K562 (cell line): Measurements from ENCODE around the gene PTCD3. TPM values are rescaled to one million over a fixed set of nuclear protein-coding genes. Genes with fewer than 3 reads are reported as not detected.

ENCODE experiments used
- ATAC-seq: fragments of 200-7000 bp; cut with Tn5 transposase; 3 replicates; pipeline ENCODE4 v1.9.1; 2020; ENCODE audit warnings: moderate library complexity
- BruUV-seq: library from RNA; stranded (reverse); fragments of 400-500 nt; replicated peaks from 2 replicates; lab custom pipeline; 2021; lab: Mats Ljungman, UMichigan
- CTCF ChIA-PET: fragments of 300-600 bp; formaldehyde crosslinking; extraction: SDS; loops from one replicate; lab custom pipeline; 2021; ENCODE audit warnings: low intra/inter-chr PET ratio; lab: Yijun Ruan, JAX
- POLR2A ChIA-PET: fragments of 300-600, 350-650 bp; sonication (Branson Sonifier 250); formaldehyde crosslinking; extraction: SDS; loops from one replicate; lab custom pipeline; 2021; ENCODE audit warnings: antibody characterized with exemption, inconsistent platforms; lab: Yijun Ruan, JAX
- DNase-seq, 4 experiments: peaks; one replicate each; pipeline versions ENCODE4 v3.0.0 to v3.0.0-alpha.2; 2011 to 2018; ENCODE audit warnings: low spot score in 3 of 4, mixed read lengths in 3 of 4; ENCODE audit errors: extremely low read depth in 1 of 4
- FAIRE-seq: peaks from 2 replicates; lab custom pipeline; 2011; peaks lifted over from hg19 to GRCh38; lab: Jason Lieb, UNC
- H2AFZ ChIP-seq: 2 replicates; pipeline ENCODE4 v1.6.0; 2011; ENCODE audit warnings: low read depth, low read length, control low read depth, inconsistent platforms
- H3K27ac ChIP-seq: fragments of 200-600 bp; 3 replicates; pipeline ENCODE4 v1.8.0; 2011; ENCODE audit warnings: low read depth, mild to moderate bottlenecking, control low read depth, inconsistent platforms, low read length, moderate library complexity, mixed read lengths; ENCODE audit errors: extremely low read depth
- H3K27me3 ChIP-seq, 2 experiments: fragments of 300-600 bp in 1 of 2; 2 replicates in 1 of 2; 3 replicates in 1 of 2; pipeline versions ENCODE4 v1.6.0 to v1.8.0; 2011; ENCODE audit warnings: inconsistent platforms in 2 of 2, low read length in 2 of 2, mild to moderate bottlenecking in 1 of 2, mixed read lengths in 1 of 2, moderate library complexity in 1 of 2; ENCODE audit not compliant: control insufficient read depth in 2 of 2, insufficient read depth in 2 of 2
- H3K36me3 ChIP-seq: fragments of 300-600 bp; 3 replicates; pipeline ENCODE4 v1.8.0; 2011; ENCODE audit warnings: mild to moderate bottlenecking, low read length, inconsistent platforms; ENCODE audit not compliant: control insufficient read depth, insufficient read depth
- H3K4me1 ChIP-seq, 2 experiments: fragments of 200-600 bp in 1 of 2; replicated peaks in 1 of 2; 2 replicates in 1 of 2; 3 replicates in 1 of 2; pipeline versions ENCODE4 v1.5.1 to v1.8.0; 2011; ENCODE audit warnings: inconsistent platforms in 2 of 2, low read length in 2 of 2, mild to moderate bottlenecking in 1 of 2, mixed read lengths in 1 of 2, moderate library complexity in 1 of 2; ENCODE audit not compliant: control insufficient read depth in 2 of 2, insufficient read depth in 2 of 2
- H3K4me2 ChIP-seq: 2 replicates; pipeline ENCODE4 v1.6.1; 2011; ENCODE audit warnings: low read length, control low read depth, inconsistent platforms, mixed read lengths; ENCODE audit not compliant: insufficient read depth
- H3K4me3 ChIP-seq: fragments of 200-600 bp; sonication (generic), shearing (Covaris generic); 2 replicates; pipeline ENCODE4 v1.5.1; 2016; ENCODE audit warnings: control low read depth, inconsistent platforms
- H3K79me2 ChIP-seq: fragments of 200-600 bp; 3 replicates; pipeline ENCODE4 v1.8.0; 2011; ENCODE audit warnings: low read length, inconsistent platforms; ENCODE audit not compliant: control insufficient read depth, insufficient read depth
- H3K9ac ChIP-seq, 2 experiments: 2 replicates each; pipeline versions ENCODE4 v1.6.0 to v1.6.1; 2011; ENCODE audit warnings: low read depth in 2 of 2, low read length in 2 of 2, control low read depth in 1 of 2, inconsistent platforms in 1 of 2, mild to moderate bottlenecking in 1 of 2, mixed read lengths in 1 of 2; ENCODE audit not compliant: insufficient read depth in 1 of 2
- H3K9me1 ChIP-seq: one replicate; pipeline ENCODE4 v1.6.0; 2011; ENCODE audit warnings: inconsistent platforms, mild to moderate bottlenecking, low read length, moderate library complexity; ENCODE audit not compliant: control insufficient read depth, insufficient read depth
- H3K9me3 ChIP-seq: replicated peaks from 2 replicates; pipeline ENCODE4 v1.5.1; 2011; ENCODE audit warnings: low read depth, low read length, inconsistent platforms; ENCODE audit not compliant: control insufficient read depth, insufficient read depth
- H4K20me1 ChIP-seq: replicated peaks from 2 replicates; pipeline ENCODE4 v1.6.1; 2011; ENCODE audit warnings: low read length, inconsistent platforms, mixed read lengths; ENCODE audit not compliant: control insufficient read depth, insufficient read depth
- DDX20 ChIP-seq: fragments of 450-650 bp; IDR thresholded peaks from 2 replicates; pipeline ENCODE4 v1.6.1; 2016; ENCODE audit warnings: missing genetic modification characterization, low read depth, mild to moderate bottlenecking, missing compliant biosample characterization, moderate library complexity
- E2F1 ChIP-seq: sonication (generic); formaldehyde crosslinking; IDR thresholded peaks from 2 replicates; pipeline ENCODE4 v1.8.1; 2023; ENCODE audit warnings: mild to moderate bottlenecking, missing genetic modification reagents, moderate library complexity
- ESRRA ChIP-seq: fragments of 450-650 bp; IDR thresholded peaks from 2 replicates; pipeline ENCODE4 v1.6.1; 2014; ENCODE audit warnings: low read depth, mild to moderate bottlenecking, moderate library complexity, borderline replicate concordance
- GATA2 ChIP-seq: sonication (generic); formaldehyde crosslinking; IDR thresholded peaks from 2 replicates; pipeline ENCODE4 v1.4.0; 2020; ENCODE audit warnings: mild to moderate bottlenecking, missing genetic modification reagents
- KAT2B ChIP-seq: IDR thresholded peaks from one replicate; pipeline ENCODE4 v1.6.1; 2012; ENCODE audit warnings: low read depth, mild to moderate bottlenecking, control low read depth, inconsistent platforms, low read length, moderate library complexity
- MYNN ChIP-seq, 2 experiments: sonication (generic); formaldehyde crosslinking in 1 of 2; IDR thresholded peaks; 2 replicates each; pipeline versions ENCODE4 v1.5.0 to v1.6.1; 2016 to 2020; ENCODE audit warnings: antibody characterized with exemption in 1 of 2, missing genetic modification reagents in 1 of 2
- POLR2AphosphoS2 ChIP-seq: IDR thresholded peaks from 2 replicates; pipeline ENCODE4 v1.6.1; 2012; ENCODE audit warnings: low read length, improper control_type of control experiment
- PREB ChIP-seq: sonication (generic); formaldehyde crosslinking; IDR thresholded peaks from 2 replicates; pipeline ENCODE4 v1.8.1; 2023; ENCODE audit warnings: mild to moderate bottlenecking, missing genetic modification reagents
- SMC3 ChIP-seq: conservative IDR thresholded peaks from 2 replicates; pipeline ENCODE4 v1.6.1; 2011; ENCODE audit warnings: low read depth, low read length, improper control_type of control experiment; ENCODE audit not compliant: insufficient read depth
- XRCC5 ChIP-seq: fragments of 200-400 bp; formaldehyde crosslinking; IDR thresholded peaks from 2 replicates; pipeline ENCODE4 v1.6.1; 2017; ENCODE audit warnings: low read depth, mild to moderate bottlenecking, low read length
- ZBTB33 ChIP-seq: sonication (generic); formaldehyde crosslinking; IDR thresholded peaks from 2 replicates; pipeline ENCODE4 v1.8.1; 2023; ENCODE audit warnings: mild to moderate bottlenecking, missing genetic modification reagents
- ZNF146 ChIP-seq: IDR thresholded peaks from one replicate; pipeline ENCODE4 v1.6.1; 2018; ENCODE audit warnings: missing compliant biosample characterization; ENCODE audit not compliant: unreplicated experiment
- WGBS: fragments of 100-300 bp; shearing (Covaris generic); methylation state at CpG from one replicate; pipeline ENCODE4 v1.1.6; 2016; ENCODE audit warnings: low coverage, mixed read lengths; ENCODE audit not compliant: insufficient coverage; ENCODE audit errors: missing lambda C conversion rate; 5-methylcytosine and 5-hydroxymethylcytosine counted together
- in situ Hi-C: fragments of 300-500 bp; cut with MboI; formaldehyde crosslinking; loops from 4 replicates; pipeline ENCODE4 v1.15.0; 2018; ENCODE audit warnings: inconsistent platforms, mixed read lengths
- intact Hi-C: fragments of 100-400 bp; cut with micrococcal nuclease; formaldehyde crosslinking; loops from 2 replicates; pipeline ENCODE4 v1.14.2; 2022
- polyA plus RNA-seq, 8 experiments: library from polyadenylated mRNA; depleted of rRNA in 4 of 8; stranded (reverse) in 5 of 8; unstranded in 3 of 8; fragments of >200 nt; fragmentation: Nextera tagmentation in 2 of 8; fragmentation: Illumina TruSeq in 1 of 8; extraction: Ambion mirVana in 2 of 8; extraction: Trizol in 1 of 8; gene quantifications; 2 replicates each; pipeline versions ENCODE4 v1.2.1 to v1.2.3, GENCODE V29; 2011 to 2014; ENCODE audit warnings: inconsistent platforms in 1 of 8, missing spikeins in 1 of 8
- total RNA-seq, 7 experiments: library from RNA; depleted of rRNA in 6 of 7; stranded (reverse); fragments of >200 nt in 6 of 7; fragmentation: Illumina TruSeq in 2 of 7; extraction: Trizol in 2 of 7; gene quantifications; 2 replicates each; pipeline versions ENCODE4 v1.2.1 to v1.2.3, GENCODE V29; 2011 to 2021; ENCODE audit warnings: low replicate concordance in 1 of 7

Gene PTCD3
- total and polyA plus RNA-seq, 9 of the 15 experiments (the other 6 are each of a cell fraction or from before 2014, with no cell fraction given): 65.2 to 241 (median 172) TPM

- H3K36me3 ChIP-seq: peaks cover 100% of the 10 kb centered on the region
- no peak overlapping the region for H3K27ac ChIP-seq
- CTCF ChIA-PET: no interaction called here
- WGBS: 91% methylated on average over 5 of the region's 5 CpGs
- POLR2A ChIA-PET: interaction anchor here (0.7 to 1.2 kb wide), 4 partner anchors 26 to 382 kb away, joined by 3 read pairs; partner anchors contain the start of gene POLR1A
- no peak overlapping the region for H3K4me2 ChIP-seq
- H4K20me1 ChIP-seq: no peaks in the 10 kb centered on the region
- H3K79me2 ChIP-seq: no peaks in the 10 kb centered on the region
- ATAC-seq (no peak), DNase-seq (no peak), FAIRE-seq (no peak)
- TF ChIP-seq XRCC5 (no peak), E2F1 (CRISPR knock-in tag) (no peak), MYNN (IDR thresholded peaks at IDR 0.05) (no peak), MYNN (CRISPR knock-in tag; IDR thresholded peaks at IDR 0.05) (no peak), GATA2 (CRISPR knock-in tag) (no peak), PREB (CRISPR knock-in tag) (no peak), ZNF146 (CRISPR knock-in tag) (no peak), KAT2B (no peak), ESRRA (no peak), POLR2AphosphoS2 (no peak), SMC3 (no peak), DDX20 (tag) (no peak), ZBTB33 (CRISPR knock-in tag) (no peak)
- no peak overlapping the region for H3K9ac ChIP-seq
- in situ Hi-C loops: no loop called here
- intact Hi-C loops: no loop called here
- no peaks in the 10 kb centered on the region for H3K9me1 ChIP-seq
- no peak overlapping the region for H3K4me3 ChIP-seq
- no peaks in the 10 kb centered on the region for H3K27me3 ChIP-seq
- H2AFZ ChIP-seq: no peak overlapping the region
- no TSS peak for BruUV-seq
- H3K9me3 ChIP-seq: no peaks in the 10 kb centered on the region
- H3K4me1 ChIP-seq: no peaks in the 10 kb centered on the region
Measured at GRCh38 chr2:86135653-86136052, 29.6 kb downstream of the PTCD3 start.
